B cell (primary cell): Measurements from ENCODE around the gene TBC1D9B. TPM values are rescaled to one million over a fixed set of nuclear protein-coding genes. Genes with fewer than 3 reads are reported as not detected.
A peak's percentile ranks its signal among the peaks of the same experiment; 100 is the strongest.

Experiments used
- ATAC-seq: fragments of 200-7000 bp; cut with Tn5 transposase; one replicate; pipeline ENCODE4 v1.10.0; 2021; ENCODE audit warnings: low read depth, mild to moderate bottlenecking, moderate number of reproducible peaks, moderate library complexity
- CTCF ChIA-PET: fragments of 350-600 bp; sonication (Branson Sonifier 250); formaldehyde crosslinking; loops from one replicate; lab custom pipeline; 2021; ENCODE audit warnings: antibody characterized with exemption, inconsistent platforms; lab: Charles Lee
- POLR2A ChIA-PET: fragments of 350-600 bp; sonication (Branson Sonifier 250); formaldehyde crosslinking; loops from one replicate; lab custom pipeline; 2021; ENCODE audit warnings: antibody characterized with exemption; lab: Charles Lee
- DNase-seq: peaks from one replicate; pipeline ENCODE4 v3.0.0; 2013
- H2AFZ ChIP-seq: 2 replicates; pipeline ENCODE4 v1.6.1; 2012; ENCODE audit warnings: mild to moderate bottlenecking, low read depth, low read length; ENCODE audit not compliant: insufficient read depth, poor library complexity, severe bottlenecking
- H3K27ac ChIP-seq, 2 donors: 1 replicate in 1 of 2; 2 replicates in 1 of 2; pipeline ENCODE4 v1.5.1; 2012 to 2013; ENCODE audit warnings: low read length in 2 of 2, mild to moderate bottlenecking in 2 of 2, moderate library complexity in 1 of 2
- H3K27me3 ChIP-seq, 4 experiments: fragments of 200-600 bp in 1 of 4; sonication (generic) in 1 of 4; replicated peaks in 1 of 4; 1 replicate in 2 of 4; 2 replicates in 2 of 4; pipeline versions ENCODE4 v1.6.1 to v1.7.0; 2013 to 2016; ENCODE audit warnings: low read length in 3 of 4, mild to moderate bottlenecking in 2 of 4, mixed read lengths in 1 of 4, moderate library complexity in 1 of 4; ENCODE audit not compliant: insufficient read depth in 4 of 4, control insufficient read depth in 3 of 4; ENCODE audit errors: control extremely low read depth in 1 of 4
- H3K36me3 ChIP-seq, 2 experiments: replicated peaks in 1 of 2; 1 replicate in 1 of 2; 2 replicates in 1 of 2; pipeline versions ENCODE4 v1.6.1 to v1.7.1; 2013; ENCODE audit warnings: low read length in 1 of 2; ENCODE audit not compliant: insufficient read depth in 2 of 2, control insufficient read depth in 1 of 2; ENCODE audit errors: control extremely low read depth in 1 of 2, extremely low read depth in 1 of 2
- H3K4me1 ChIP-seq, 2 donors: fragments of 200-600 bp in 1 of 2; sonication (generic) in 1 of 2; 1 replicate in 1 of 2; 2 replicates in 1 of 2; pipeline versions ENCODE4 v1.5.1 to v1.6.1; 2013 to 2017; ENCODE audit warnings: low read length in 2 of 2; ENCODE audit not compliant: control insufficient read depth in 2 of 2, insufficient read depth in 2 of 2
- H3K4me2 ChIP-seq: replicated peaks from 2 replicates; pipeline ENCODE3; 2012; ENCODE audit warnings: mild to moderate bottlenecking, low read depth, low read length; ENCODE audit not compliant: poor library complexity, severe bottlenecking
- H3K4me3 ChIP-seq, 5 experiments: fragments of 200-600 bp in 1 of 5; sonication (generic) in 1 of 5; 1 replicate in 3 of 5; 2 replicates in 2 of 5; pipeline versions ENCODE4 v1.5.1 to v1.7.0; 2011 to 2016; ENCODE audit warnings: low read length in 4 of 5, mild to moderate bottlenecking in 4 of 5, low read depth in 2 of 5, control low read depth in 1 of 5, moderate library complexity in 1 of 5; ENCODE audit not compliant: insufficient read depth in 1 of 5; ENCODE audit errors: control extremely low read depth in 1 of 5, extremely low read depth in 1 of 5
- H3K79me2 ChIP-seq: fragments of 200-600 bp; sonication (generic); one replicate; pipeline ENCODE4 v1.6.0; 2016; ENCODE audit warnings: low read length; ENCODE audit not compliant: control insufficient read depth, insufficient read depth
- H3K9ac ChIP-seq: fragments of 200-600 bp; sonication (generic); 2 replicates; pipeline ENCODE4 v1.6.1; 2017; ENCODE audit warnings: mild to moderate bottlenecking, low read length, moderate library complexity
- H3K9me3 ChIP-seq, 3 donors: one replicate each; pipeline versions ENCODE4 v1.6.1 to v1.7.1; 2013; ENCODE audit warnings: low read length in 2 of 3; ENCODE audit not compliant: control insufficient read depth in 2 of 3, insufficient read depth in 1 of 3; ENCODE audit errors: control extremely low read depth in 1 of 3
- H4K20me1 ChIP-seq: 2 replicates; pipeline ENCODE4 v1.6.0; 2012; ENCODE audit warnings: mild to moderate bottlenecking, low read length; ENCODE audit not compliant: insufficient read depth, control insufficient read depth, poor library complexity, severe bottlenecking
- H3K27ac Mint-ChIP-seq: one replicate; pipeline ENCODE4 v1.8.0; 2021; ENCODE audit warnings: mixed read lengths
- H3K27me3 Mint-ChIP-seq: one replicate; pipeline ENCODE4 v1.8.0; 2021; ENCODE audit warnings: mixed read lengths
- H3K4me1 Mint-ChIP-seq: one replicate; pipeline ENCODE4 v1.8.0; 2021; ENCODE audit warnings: mixed read lengths
- H3K4me3 Mint-ChIP-seq: one replicate; pipeline ENCODE4 v1.8.0; 2021; ENCODE audit warnings: mixed read lengths
- H3K9me3 Mint-ChIP-seq: one replicate; pipeline ENCODE4 v1.8.0; 2022; ENCODE audit warnings: mixed read lengths; ENCODE audit not compliant: insufficient read depth
- EZH2 ChIP-seq: IDR thresholded peaks from 2 replicates; pipeline ENCODE4 v1.6.1; 2012; ENCODE audit warnings: borderline replicate concordance, low read depth, mild to moderate bottlenecking, moderate library complexity, low read length; ENCODE audit not compliant: insufficient read depth, poor library complexity, severe bottlenecking
- WGBS: methylation state at CpG from one replicate; pipeline ENCODE4 v1.1.5; 2013; ENCODE audit warnings: missing lambda C conversion rate; ENCODE audit not compliant: insufficient coverage; 5-methylcytosine and 5-hydroxymethylcytosine counted together
- intact Hi-C: fragments of 100-400 bp; cut with micrococcal nuclease; formaldehyde crosslinking; loops from one replicate; pipeline ENCODE4 v1.10.0; 2022
- polyA plus RNA-seq: library from polyadenylated mRNA; depleted of rRNA; stranded (reverse); fragments of >200 nt; gene quantifications from 2 replicates; pipeline ENCODE4 v1.2.3, GENCODE V29; 2012
- total RNA-seq, 2 donors: library from RNA; stranded (reverse); fragments of 120-200 nt in 1 of 2; gene quantifications; 1 replicate in 1 of 2; 2 replicates in 1 of 2; pipeline versions ENCODE4 v1.2.3 to v1.2.4, GENCODE V29; 2013 to 2022
- TF ChIP-seq, protein P1 (sequence below): fragments of 200-600 bp; IDR thresholded peaks from one replicate; pipeline ENCODE4 v1.8.0; 2022; ENCODE audit warnings: antibody characterized with exemption, mild to moderate bottlenecking

Gene TBC1D9B
- total and polyA plus RNA-seq, 2 donors (not counting 1 experiment from before 2014, with no cell fraction given), result 143 to 144 TPM

DNA sequence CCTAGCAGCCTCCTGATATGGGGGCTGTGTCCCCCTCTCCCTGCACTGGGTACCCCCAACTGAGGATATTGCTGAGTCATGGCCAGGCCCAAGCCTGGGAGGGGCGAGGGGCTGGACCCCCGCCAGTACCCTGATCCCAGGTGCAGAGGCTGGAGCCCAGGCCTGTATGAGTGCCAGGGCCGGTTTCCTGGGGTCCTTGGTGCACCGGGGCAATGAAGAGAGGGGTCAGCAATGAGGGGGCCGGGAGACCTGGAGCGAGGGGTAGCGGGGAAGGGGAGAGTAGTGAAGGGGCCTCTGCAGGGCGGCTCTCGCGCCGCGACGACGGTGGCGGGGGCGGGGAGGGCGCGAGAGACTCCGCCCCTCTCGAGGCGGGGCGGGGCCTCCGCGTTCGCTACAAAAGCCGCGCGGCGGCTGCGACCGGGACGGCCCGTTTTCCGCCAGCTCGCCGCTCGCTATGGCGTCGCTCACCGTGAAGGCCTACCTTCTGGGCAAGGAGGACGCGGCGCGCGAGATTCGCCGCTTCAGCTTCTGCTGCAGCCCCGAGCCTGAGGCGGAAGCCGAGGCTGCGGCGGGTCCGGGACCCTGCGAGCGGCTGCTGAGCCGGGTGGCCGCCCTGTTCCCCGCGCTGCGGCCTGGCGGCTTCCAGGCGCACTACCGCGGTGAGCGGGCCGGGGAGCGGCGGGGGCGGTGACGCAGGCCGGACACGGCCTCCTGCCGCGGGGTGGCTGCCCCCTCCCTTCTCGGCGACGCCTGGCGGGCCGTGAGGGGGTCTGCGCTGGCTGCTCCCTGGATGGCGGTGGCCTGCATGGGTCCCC is 87.0 kb downstream of the TBC1D9B start, which contains the start of gene SQSTM1:
Gene SQSTM1, plus strand, starts transcription at position 423 of the 815 bp plus-strand sequence. Its CDS starts 32 bp downstream, at position 455.
- ChIA-PET CTCF (interaction anchor here (0.9 to 2.5 kb wide), 8 partner anchors 12 to 154 kb away, joined by 3 to 24 read pairs (median 3); partner anchors contain the start of gene MGAT4B), POLR2A (interaction anchor here (0.5 to 3.4 kb wide), 10 partner anchors 8 to 212 kb away, joined by 3 to 44 read pairs (median 7); partner anchors contain the start of genes HNRNPH1, MAML1, MGAT4B and MRNIP)
- Histone ChIP-seq H3K4me1 (peaks cover 40 to 52% of the 10 kb centered on the region in 2 donors), H3K79me2 (peaks cover 62% of the 10 kb centered on the region), H3K4me3 (peak within 1 kb of the TSS; percentile 22 to 94 (median 81)), H3K27me3 (peaks cover 0 to 6% (median 0%) of the 10 kb centered on the region in 4 experiments), H3K4me2 (peak within 1 kb of the TSS; percentile 98), H2AFZ (peak within 1 kb of the TSS; percentile 66), H4K20me1 (peaks cover 50% of the 10 kb centered on the region), H3K9ac (peak within 1 kb of the TSS; percentile 98), H3K9me3 (peaks cover 0 to 3% (median 0%) of the 10 kb centered on the region in 3 donors), H3K36me3 (peaks cover 2 to 28% of the 10 kb centered on the region in 2 experiments), H3K27ac (peak within 1 kb of the TSS; percentile 91 to 98)
- Mint-ChIP-seq H3K4me1 (peaks cover 57% of the 10 kb centered on the region), H3K27ac (peak within 1 kb of the TSS; percentile 98), H3K27me3 (no peaks in the 10 kb centered on the region), H3K4me3 (peak within 1 kb of the TSS; percentile 98), H3K9me3 (no peaks in the 10 kb centered on the region)
- ATAC-seq (peak; percentile 54), DNase-seq (peak; percentile 93)
- under 1% methylated on average over 81 of the region's 81 CpGs for WGBS
- TF ChIP-seq EZH2, result no peak
- TF ChIP-seq, protein P1, sequence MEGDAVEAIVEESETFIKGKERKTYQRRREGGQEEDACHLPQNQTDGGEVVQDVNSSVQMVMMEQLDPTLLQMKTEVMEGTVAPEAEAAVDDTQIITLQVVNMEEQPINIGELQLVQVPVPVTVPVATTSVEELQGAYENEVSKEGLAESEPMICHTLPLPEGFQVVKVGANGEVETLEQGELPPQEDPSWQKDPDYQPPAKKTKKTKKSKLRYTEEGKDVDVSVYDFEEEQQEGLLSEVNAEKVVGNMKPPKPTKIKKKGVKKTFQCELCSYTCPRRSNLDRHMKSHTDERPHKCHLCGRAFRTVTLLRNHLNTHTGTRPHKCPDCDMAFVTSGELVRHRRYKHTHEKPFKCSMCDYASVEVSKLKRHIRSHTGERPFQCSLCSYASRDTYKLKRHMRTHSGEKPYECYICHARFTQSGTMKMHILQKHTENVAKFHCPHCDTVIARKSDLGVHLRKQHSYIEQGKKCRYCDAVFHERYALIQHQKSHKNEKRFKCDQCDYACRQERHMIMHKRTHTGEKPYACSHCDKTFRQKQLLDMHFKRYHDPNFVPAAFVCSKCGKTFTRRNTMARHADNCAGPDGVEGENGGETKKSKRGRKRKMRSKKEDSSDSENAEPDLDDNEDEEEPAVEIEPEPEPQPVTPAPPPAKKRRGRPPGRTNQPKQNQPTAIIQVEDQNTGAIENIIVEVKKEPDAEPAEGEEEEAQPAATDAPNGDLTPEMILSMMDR, result no peak
- intact Hi-C loops, result loop anchor here (1.0 kb wide), 3 partner anchors 9 to 122 kb away; partner anchors contain the start of genes CANX and MRNIP
